A673 (cell line): ENCODE measurements around the gene HDAC4. TPM values are rescaled to one million over a fixed set of nuclear protein-coding genes. Genes with fewer than 3 reads are reported as not detected.
A peak's percentile ranks its signal among the peaks of the same experiment; 100 is the strongest.

ENCODE experiments used
- BruUV-seq: library from RNA; stranded (reverse); fragments of 400-500 nt; replicated peaks from 2 replicates; lab custom pipeline; 2021; lab: Mats Ljungman, UMichigan
- CTCF ChIA-PET: fragments of 300-600 bp; sonication (Branson Sonifier 250); formaldehyde crosslinking; loops from one replicate; lab custom pipeline; 2022; ENCODE audit warnings: antibody characterized with exemption; lab: Charles Lee
- POLR2A ChIA-PET: fragments of 300-600 bp; sonication (Branson Sonifier 250); formaldehyde crosslinking; loops from one replicate; lab custom pipeline; 2022; ENCODE audit warnings: antibody characterized with exemption; ENCODE audit not compliant: low non-redundant PET; lab: Charles Lee
- DNase-seq: peaks from one replicate; pipeline ENCODE4 v3.0.0-alpha.2; 2015; ENCODE audit warnings: low spot score
- H3K27ac ChIP-seq: fragments of 200-600 bp; sonication (generic); 2 replicates; pipeline ENCODE4 v1.5.1; 2016; ENCODE audit warnings: mixed run types, low read depth, mild to moderate bottlenecking, mixed read lengths, antibody characterized with exemption, low read length; ENCODE audit not compliant: poor library complexity, severe bottlenecking
- H3K27me3 ChIP-seq: fragments of 200-600 bp; sonication (generic); replicated peaks from 2 replicates; pipeline ENCODE4 v1.6.1; 2017; ENCODE audit warnings: mixed run types, low read depth, mild to moderate bottlenecking, mixed read lengths, antibody characterized with exemption, low read length; ENCODE audit not compliant: insufficient read depth, poor library complexity
- H3K36me3 ChIP-seq: fragments of 200-600 bp; sonication (generic); 2 replicates; pipeline ENCODE4 v1.6.1; 2016; ENCODE audit warnings: mixed run types, mild to moderate bottlenecking, mixed read lengths, antibody characterized with exemption, low read length; ENCODE audit not compliant: insufficient read depth, poor library complexity, severe bottlenecking
- H3K4me1 ChIP-seq: fragments of 200-600 bp; sonication (generic); 2 replicates; pipeline ENCODE4 v1.6.1; 2017; ENCODE audit warnings: mixed run types, mild to moderate bottlenecking, mixed read lengths, antibody characterized with exemption, low read length; ENCODE audit not compliant: insufficient read depth, poor library complexity, severe bottlenecking
- H3K4me3 ChIP-seq: fragments of 200-600 bp; sonication (generic); 2 replicates; pipeline ENCODE4 v1.5.1; 2016; ENCODE audit warnings: low read depth, mixed run types, mild to moderate bottlenecking, mixed read lengths, low read length; ENCODE audit not compliant: poor library complexity, severe bottlenecking
- H3K9me3 ChIP-seq: fragments of 200-600 bp; sonication (generic); 2 replicates; pipeline ENCODE4 v1.6.1; 2016; ENCODE audit warnings: mixed run types, low read depth, mild to moderate bottlenecking, mixed read lengths, antibody characterized with exemption, low read length; ENCODE audit not compliant: poor library complexity, severe bottlenecking
- CTCF ChIP-seq: fragments of 300-800, 200-600 bp; sonication (generic); conservative IDR thresholded peaks from 2 replicates; pipeline ENCODE4 v1.5.1; 2017; ENCODE audit warnings: low read depth, mild to moderate bottlenecking, antibody characterized with exemption, low read length, moderate library complexity, mixed read lengths
- EZH2 ChIP-seq: fragments of 200-600 bp; sonication (generic); IDR thresholded peaks from 2 replicates; pipeline ENCODE4 v1.6.1; 2017; ENCODE audit warnings: borderline replicate concordance, low read depth, mild to moderate bottlenecking, mixed read lengths, antibody characterized with exemption, low read length; ENCODE audit not compliant: poor library complexity, severe bottlenecking
- intact Hi-C: fragments of 100-400 bp; cut with micrococcal nuclease; formaldehyde crosslinking; loops from one replicate; pipeline ENCODE4 v1.10.0; 2022; ENCODE audit not compliant: unreplicated experiment
- total RNA-seq: library from RNA; stranded (reverse); gene quantifications from 2 replicates; pipeline ENCODE4 v1.2.3, GENCODE V29; 2021

The HDAC4 gene
- total RNA-seq, 1 experiment from 2014 or later, result 40.0 TPM

GRCh38 chr2:239275044-239275685 lies 125.7 kb downstream of the HDAC4 start:
- Histone ChIP-seq H3K4me1 (peaks cover 38% of the 10 kb centered on the region), H3K36me3 (no peaks in the 10 kb centered on the region), H3K9me3 (no peaks in the 10 kb centered on the region), H3K27me3 (no peaks in the 10 kb centered on the region), H3K4me3 (no peak overlapping the region), H3K27ac (peak overlapping the region; percentile 64)
- ChIA-PET POLR2A (no interaction called here), CTCF (interaction anchor here (0.6 kb wide), 1 partner anchor 813 kb away, joined by 14 read pairs; no protein-coding TSS in a partner anchor)
- peak; percentile 82 for DNase-seq
- BruUV-seq, result no TSS peak
- intact Hi-C loops, result no loop called here
- TF ChIP-seq EZH2, result no peak
- TF ChIP-seq CTCF, result no peak

GRCh38 chr2:239274391-239275043 lies 126.3 kb downstream of the HDAC4 start:
- no TSS peak for BruUV-seq
- TF ChIP-seq EZH2 (no peak), CTCF (no peak)
- H3K27me3 ChIP-seq, result no peaks in the 10 kb centered on the region
- ChIA-PET CTCF (interaction anchor here (0.6 kb wide), 1 partner anchor 813 kb away, joined by 14 read pairs; no protein-coding TSS in a partner anchor), POLR2A (no interaction called here)
- DNase-seq, result no peak
- no peak overlapping the region for H3K4me3 ChIP-seq
- H3K27ac ChIP-seq, result peak overlapping the region; percentile 64
- H3K4me1 ChIP-seq, result peaks cover 38% of the 10 kb centered on the region
- intact Hi-C loops, result no loop called here
- no peaks in the 10 kb centered on the region for H3K9me3 ChIP-seq
- H3K36me3 ChIP-seq, result no peaks in the 10 kb centered on the region

- Histone ChIP-seq H3K27me3 (no peaks in the 10 kb centered on the region), H3K4me3 (no peak overlapping the region), H3K4me1 (peaks cover 47% of the 10 kb centered on the region), H3K9me3 (no peaks in the 10 kb centered on the region), H3K27ac (no peak overlapping the region), H3K36me3 (no peaks in the 10 kb centered on the region)
- ChIA-PET POLR2A (no interaction called here), CTCF (no interaction called here)
- no TSS peak for BruUV-seq
- DNase-seq, result no peak
- TF ChIP-seq CTCF, result no peak
- no peak for TF ChIP-seq EZH2
- intact Hi-C loops, result no loop called here
Observed at GRCh38 chr2:239273280-239274234, 127.3 kb downstream of the HDAC4 start.
